GM19397 (cell line): Measurements from ENCODE around the gene AP2M1.
"Not testable (repeated sequence)": the region's sequence is repeated elsewhere in the genome, so short reads cannot be mapped to it uniquely, and the experiment has no call there.

Experiments used
- ATAC-seq: cut with Tn5 transposase; IDR thresholded peaks from one replicate; pipeline ENCODE4 v1.9.1; 2021; ENCODE audit warnings: mild to moderate bottlenecking, moderate library complexity; ENCODE audit not compliant: unreplicated experiment

Gene AP2M1

DNA sequence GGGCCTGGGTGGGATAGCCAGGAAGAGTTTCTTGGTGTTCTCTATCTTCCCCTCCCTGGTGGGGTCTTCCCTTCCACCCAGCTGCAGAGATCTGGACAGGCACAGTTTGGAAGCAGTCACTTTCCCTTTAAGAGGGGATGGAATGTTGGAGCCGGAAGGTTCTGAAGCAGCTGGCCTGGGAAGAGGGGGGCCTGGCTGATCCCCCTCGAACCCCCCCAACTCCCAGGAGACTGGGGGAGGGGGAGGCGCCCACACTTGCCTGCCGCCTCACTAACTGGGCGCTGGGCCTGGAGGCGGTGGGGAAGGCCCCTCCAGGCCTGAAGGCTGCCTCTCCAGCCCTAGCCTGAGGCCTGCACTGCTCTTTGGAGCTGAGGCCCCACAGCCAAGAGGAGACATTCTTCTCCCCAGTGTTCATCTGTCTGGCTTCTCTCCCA, 18.1 kb upstream of the AP2M1 start:
- ATAC-seq = no peak

DNA sequence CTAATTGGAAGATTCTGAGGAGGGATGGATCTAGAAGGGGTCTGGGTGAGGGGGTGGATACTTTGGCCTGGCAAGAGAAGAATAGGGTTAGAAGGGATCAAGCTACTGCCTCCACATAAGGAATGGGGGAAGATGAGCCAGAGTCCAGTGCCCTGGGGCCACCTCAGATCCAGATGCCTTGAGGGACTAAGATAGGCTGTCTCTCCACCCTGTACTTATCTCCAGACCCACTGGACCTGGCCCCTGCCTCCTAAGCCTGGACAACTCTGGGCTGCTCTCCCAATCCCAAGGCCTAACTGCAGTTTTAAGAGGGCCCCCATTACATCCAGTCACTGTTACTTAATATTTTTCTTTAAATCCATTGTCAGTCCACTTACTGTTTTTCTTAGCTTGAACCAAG, 17.4 kb upstream of the AP2M1 start:
- no peak for ATAC-seq

DNA sequence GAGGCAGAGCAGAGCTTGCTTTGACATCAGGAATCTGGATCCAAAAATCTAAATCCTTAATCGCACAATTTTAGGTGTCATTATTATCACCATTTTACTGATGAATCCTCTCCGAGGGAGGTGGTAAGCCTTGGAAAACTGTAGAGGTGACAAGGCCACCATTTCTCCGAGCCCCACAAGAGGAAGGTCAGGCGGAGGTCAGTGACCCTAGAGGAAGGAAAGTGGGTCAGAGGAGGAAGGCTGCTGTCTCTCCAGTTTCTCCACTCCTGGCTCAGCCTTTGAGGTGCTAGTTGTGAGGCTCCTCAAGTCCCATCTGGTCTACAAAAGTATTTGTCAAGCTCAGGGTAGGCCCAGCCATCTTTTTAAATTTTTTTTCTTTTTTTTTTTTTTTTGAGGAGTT, 16.3 kb upstream of the AP2M1 start:
- no peak for ATAC-seq

DNA sequence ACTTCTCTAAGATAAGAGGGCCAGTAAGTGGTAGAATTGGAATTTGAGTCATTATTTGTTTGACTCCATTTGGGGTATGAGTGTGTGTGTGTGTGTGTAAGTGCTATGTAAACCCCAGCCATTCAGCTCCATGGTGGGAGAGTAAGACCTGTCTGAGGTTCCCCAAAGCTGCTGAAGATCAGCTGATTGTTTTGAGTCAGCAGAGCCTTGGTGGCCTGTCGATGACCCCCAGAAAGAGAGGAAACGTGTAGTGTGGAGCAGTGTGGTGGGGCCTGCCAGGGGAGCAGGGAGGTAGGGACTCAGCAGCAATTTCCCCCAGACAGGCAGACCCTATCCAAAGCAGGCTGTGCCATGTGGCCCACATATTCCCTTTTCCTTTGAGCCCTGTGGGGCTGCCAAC, 14.2 kb upstream of the AP2M1 start:
- no peak for ATAC-seq

DNA sequence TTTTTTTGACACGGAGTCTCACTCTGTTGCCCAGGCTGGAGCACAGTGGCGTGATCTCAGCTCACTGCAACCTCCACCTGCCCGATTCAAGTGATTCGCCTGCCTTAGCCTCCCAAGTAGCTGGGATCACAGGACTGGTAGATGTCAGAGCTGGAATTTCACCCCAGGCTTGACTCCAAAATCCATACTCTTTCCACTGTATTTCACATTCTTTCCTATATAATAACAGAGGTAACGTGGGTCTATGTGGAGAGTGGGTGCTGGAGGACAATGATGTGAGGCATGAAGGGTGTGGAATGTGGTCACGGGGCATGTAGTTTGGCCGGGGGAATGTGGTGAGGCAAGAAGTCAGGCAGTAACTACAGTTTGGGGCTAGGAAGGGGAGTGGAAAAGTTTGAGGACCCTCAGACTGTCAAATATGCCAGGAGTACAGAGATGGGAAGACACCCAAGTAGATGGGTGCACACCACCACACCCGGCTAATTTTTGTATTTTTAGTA, 12.0 kb upstream of the AP2M1 start:
- not testable (repeated sequence) for ATAC-seq

DNA sequence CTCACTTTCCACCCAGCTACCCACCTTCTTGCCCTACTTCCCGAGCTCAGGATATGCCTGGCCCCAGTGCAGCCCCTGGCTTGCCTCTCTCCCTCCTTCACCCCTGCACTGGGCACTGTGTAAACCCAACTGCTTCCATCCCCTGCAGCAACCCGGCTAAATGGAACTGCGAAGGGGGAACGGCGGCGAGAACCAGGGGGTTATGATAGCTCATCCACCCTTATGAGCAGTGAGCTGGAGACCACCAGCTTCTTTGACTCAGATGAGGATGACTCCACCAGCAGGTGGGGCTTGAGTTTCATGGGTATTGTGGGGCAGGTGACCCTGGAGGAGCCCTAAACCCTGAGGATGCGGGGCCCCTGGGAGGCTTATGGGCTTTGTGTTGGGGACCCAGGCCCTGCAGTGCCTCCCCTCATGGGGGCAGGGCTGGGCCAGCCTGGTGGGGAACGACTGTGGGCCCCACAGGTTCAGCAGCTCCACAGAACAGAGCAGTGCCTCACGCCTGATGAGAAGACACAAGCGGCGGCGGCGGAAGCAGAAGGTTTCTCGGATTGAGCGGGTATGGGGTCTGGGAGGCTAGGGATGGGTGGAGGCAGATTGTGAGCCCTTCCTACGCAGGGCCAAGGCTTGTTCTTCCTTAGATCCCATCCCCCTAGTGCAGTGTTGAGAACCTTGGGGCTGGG, 9.9 kb upstream of the AP2M1 start:
- ATAC-seq = no peak

DNA sequence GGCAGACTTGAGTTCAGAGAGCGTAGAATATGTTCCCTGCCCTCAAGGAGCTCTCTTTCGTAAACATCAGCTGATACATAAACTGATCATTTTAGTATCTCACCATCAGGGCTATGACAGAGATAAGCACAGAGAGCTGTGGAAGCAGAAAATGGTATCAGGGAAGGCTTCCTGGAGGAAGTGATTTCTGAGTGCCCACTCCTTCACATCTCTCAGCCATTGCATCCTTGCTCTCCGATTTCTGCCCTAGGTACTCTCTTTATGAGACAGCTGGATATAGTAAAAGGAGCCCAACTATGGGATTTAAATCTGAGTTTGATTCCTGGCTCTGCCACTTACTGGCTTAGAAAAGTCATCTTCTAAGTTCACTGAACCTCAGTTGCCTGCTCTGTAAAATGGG, 9.1 kb upstream of the AP2M1 start:
- no peak for ATAC-seq

DNA sequence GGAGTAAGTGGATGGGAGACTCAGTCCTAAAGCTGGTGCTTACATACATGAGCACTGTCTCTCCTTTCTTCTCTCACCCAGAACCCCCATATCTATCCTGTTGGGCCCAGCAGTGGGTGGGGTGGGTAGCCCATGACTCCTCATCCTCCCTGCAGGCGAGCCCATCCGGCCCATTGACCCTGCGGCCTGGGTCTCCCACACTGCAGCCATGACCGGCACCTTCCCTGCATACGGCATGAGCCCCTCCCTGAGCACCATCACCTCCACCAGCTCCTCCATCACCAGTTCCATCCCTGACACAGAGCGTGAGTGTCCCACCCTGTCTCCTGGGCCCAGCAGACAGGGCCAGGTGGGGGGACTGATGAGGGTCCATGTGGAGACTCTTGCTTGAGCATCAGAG, 8.0 kb upstream of the AP2M1 start:
- no peak for ATAC-seq

DNA sequence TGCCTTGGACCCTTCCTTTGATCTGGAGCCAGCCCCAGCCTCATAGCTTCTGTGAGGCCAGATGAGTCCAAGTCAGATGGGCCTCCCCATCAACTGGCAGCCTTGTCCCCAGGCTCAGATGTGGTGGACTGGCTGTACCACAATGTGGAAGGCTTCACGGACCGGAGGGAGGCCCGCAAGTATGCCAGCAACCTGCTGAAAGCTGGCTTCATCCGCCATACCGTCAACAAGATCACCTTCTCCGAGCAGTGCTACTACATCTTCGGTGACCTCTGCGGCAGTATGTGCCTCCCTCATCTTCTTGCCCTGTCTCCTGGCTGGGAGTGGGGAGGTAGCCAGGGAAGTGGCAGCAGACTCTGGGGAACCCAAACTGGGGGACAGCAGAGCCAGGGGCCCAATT, 6.9 kb upstream of the AP2M1 start:
- ATAC-seq = no peak

DNA sequence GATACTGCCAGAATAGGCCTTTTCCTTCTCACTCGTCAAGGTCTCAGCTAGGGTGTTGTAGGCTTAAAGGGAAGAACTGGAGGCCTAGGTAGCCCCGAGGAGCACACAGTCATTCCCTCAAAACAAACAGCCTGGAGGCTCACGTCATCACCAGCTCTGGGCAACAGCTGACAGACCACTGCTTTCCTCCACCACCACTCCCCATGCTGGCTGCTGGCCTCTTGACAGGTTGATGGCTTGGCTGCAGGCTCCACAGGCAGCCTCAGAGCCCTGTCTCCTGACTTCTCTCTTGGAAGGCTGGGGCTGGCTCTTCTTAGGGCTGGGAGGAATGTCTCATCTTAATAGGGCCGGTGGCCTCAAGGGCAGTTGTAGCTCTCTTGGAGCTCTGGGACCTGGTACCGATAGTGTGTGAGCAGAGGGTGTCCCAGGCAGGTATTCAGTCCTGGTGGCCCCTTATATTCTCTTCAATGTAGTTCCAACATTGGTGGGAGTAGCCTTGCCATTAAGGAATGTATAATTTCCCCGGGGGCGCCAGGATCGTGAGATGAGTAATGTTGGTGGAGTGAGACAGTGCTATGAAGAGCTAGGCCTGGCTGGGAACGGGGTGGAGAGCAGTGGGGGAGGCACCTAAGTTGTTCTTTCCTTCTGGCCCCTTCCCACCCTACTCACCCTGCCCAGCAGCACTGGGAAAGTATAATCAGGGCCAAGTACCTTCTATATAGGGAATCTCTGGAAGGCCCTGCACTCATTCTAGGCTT, 6.1 kb upstream of the AP2M1 start:
- ATAC-seq = no peak

DNA sequence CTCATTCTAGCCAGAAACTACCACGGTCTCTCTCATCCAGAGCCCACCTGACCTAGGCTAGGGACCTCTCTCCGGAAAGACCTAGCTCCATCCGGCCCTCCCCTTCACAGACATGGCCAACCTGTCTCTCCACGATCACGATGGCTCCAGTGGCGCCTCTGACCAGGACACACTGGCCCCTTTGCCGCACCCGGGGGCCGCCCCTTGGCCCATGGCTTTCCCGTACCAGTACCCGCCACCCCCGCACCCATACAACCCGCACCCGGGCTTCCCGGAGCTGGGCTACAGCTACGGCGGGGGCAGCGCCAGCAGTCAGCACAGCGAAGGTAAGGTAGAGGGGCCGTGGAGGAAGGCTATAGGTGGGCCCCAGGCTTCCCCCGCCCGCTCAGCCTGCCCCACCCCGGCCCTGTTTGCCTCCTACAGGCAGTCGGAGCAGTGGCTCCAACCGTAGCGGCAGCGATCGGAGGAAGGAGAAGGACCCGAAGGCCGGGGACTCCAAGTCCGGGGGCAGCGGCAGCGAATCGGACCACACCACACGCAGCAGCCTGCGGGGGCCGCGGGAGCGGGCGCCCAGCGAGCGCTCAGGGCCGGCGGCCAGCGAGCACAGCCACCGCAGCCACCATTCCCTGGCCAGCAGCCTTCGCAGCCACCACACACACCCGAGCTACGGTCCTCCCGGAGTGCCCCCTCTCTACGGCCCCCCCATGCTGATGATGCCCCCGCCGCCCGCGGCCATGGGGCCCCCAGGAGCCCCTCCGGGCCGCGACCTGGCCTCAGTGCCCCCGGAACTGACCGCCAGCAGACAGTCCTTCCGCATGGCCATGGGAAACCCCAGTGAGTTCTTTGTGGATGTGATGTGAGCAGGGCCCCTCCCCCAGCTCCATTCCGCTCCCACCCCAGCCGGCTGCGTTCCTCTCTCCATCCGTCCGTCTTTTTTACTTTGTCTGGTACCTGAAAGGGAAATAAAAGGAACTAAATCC, 4.5 kb upstream of the AP2M1 start:
- no peak for ATAC-seq

DNA sequence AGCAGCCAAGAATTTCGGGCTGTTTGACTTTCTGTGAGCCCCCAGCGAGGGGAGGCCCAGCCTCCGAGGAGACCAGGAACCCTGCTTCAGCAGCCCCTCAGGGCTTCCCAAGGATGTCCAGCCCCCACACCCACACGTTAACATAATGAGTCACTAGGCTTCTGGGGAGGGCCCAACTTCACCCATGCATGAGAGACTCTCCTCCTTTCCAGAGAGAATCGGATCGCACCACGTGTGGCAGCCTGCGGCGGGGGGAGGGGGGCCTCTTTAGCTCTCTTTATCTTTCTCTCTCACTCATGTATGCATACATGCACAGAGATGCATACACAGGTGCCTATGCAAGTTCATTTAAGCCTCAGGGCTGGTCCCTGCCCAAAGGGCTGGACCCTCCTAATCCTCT, 3.1 kb upstream of the AP2M1 start:
- no peak for ATAC-seq

DNA sequence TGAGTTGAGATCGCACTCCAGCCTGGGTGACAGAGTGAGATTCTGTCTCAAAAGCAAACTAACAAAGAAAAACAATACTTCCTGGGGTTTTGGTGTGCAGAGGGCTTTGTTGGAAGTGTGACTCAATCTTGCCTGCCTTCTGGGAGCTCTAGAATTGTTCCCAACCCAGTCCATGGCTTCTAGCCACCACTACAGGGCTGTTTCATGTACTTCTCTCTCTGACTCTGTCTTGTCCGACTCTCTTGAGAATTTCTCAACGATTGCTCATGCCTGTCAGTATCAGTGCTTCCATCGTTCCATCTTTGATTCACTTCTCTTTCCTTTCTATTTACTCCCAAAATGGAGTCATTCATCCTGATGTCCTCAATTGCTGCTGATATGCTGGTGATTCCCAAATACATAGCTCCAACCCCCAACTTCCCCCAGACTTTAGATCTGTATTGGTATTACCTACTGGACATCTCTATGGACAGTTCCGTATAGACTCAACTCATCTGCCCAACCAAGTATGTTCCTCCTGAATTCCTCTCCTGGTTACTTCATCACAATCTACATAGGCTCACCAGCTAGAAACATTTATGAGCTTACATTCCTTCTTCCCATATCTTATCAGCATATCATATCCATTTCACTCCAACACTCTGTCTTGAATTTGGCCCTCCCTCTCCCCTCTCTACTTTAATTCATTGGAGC, 1.8 kb upstream of the AP2M1 start:
- no peak for ATAC-seq

DNA sequence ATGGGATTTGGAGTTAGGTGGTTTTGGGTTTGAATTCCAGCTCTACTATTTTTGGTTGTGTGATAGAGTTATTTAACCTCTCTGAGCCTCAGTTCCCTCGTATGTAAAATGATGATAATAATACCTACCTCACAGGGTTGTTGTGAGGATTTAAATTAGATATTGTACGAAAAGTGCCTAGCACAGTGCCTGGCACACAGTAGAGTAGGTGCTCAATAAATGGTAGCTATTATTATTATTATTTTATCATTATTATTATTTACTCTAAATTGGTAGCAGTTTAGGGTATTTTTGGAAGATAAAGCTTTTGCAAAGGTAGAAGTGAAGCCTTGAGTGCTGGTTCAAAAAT, 1.3 kb upstream of the AP2M1 start:
- ATAC-seq = no peak

DNA sequence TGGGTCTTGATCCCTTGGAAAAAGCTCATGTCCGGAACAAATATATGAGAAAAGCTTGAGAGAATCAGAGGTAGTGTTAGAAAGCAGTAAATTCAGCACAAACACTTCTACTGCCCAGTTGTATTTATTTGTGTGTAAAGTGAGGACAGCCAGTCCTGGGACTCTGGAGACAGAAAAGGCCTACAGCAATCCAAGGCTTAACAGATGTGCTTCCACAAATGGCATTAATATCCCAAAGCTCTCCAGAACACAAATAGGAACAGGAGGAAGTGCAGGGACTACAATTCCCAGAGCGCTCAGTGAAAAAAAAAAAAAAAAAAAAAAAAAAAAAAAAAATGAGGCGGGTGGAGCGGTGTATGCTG, 390 bp upstream of the AP2M1 start:
- no peak for ATAC-seq

DNA sequence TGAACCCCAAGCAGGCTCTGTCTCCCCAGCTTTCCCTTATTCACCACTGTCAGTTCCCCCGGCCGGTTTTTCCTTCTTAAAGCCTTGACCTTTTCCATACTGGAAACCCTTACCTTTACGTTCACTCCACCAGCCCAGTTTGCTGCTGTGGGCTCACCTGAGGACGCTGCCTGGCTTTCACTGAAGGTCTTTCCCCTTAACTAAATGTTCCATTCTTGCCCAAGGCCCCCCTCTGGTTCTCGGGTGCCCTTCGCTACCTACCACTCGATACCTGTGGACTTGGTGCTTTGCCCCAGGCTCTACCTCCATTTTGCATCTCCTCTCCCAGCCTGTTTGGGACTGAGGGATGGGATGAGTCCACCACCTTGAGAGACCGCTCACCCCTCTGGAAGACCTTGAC, 851 bp downstream of the AP2M1 start:
- ATAC-seq = no peak

DNA sequence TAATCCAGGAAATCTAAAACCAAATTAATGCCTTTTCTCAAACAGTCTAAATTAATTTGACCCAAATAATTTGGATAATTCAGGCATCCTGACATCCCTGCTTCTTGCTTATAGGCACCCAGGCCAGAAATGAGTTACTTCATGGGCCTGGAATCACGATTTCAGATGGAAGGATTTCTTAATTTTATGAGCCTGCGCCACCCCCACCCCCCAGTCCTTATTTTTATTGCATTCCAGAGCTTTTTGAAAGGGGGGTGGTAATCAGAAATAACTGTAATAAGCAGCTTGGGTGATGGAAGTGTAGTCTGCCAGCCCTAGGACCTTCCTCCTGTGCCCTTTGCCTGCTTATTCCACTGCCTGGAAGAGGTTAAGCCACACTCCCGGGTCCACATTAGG, 1.3 kb downstream of the AP2M1 start:
- no peak for ATAC-seq

DNA sequence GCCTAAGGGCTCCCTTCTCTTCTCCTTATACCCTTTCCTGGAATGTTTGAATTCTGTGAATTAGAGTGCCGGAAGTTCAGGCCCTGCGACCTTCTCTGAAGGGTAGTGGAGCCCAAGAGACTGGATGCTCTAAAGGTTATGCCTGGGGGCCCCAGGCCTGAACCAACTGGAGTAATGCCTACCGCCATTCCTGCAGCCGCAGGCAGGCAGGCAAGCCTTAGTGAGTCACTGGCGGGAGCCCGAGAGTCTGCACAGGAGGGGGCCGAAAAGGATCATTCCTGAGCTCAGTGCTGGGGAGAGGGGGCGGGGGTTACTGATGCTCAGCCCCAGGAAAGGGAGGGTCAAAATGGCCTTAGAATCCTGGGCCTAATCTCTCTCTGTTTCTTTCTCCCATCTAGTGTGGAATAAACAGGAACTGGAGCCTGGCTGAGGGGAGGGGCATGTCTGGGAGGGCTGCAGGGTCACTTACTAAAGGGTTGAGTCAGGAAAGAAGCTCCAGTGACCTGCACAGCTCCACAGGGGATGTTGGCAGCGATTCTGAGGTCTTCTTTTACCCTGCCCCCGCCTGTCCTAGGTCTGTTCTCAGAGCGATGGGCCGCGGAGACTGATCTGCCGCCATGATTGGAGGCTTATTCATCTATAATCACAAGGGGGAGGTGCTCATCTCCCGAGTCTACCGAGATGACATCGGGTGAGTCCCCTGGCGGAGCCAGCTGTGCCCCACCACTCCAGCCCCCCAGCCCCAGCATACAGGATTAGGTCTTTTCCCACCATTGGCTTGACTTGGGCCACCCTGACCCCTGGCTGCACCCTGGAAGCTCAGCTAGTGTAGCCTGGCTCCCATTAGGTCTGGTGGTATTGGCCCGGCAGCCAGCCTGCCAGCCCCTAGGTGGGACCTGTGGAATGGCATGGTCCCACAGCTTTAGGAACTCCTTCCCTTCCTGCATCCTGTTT, 2.0 kb downstream of the AP2M1 start:
- ATAC-seq = no peak

DNA sequence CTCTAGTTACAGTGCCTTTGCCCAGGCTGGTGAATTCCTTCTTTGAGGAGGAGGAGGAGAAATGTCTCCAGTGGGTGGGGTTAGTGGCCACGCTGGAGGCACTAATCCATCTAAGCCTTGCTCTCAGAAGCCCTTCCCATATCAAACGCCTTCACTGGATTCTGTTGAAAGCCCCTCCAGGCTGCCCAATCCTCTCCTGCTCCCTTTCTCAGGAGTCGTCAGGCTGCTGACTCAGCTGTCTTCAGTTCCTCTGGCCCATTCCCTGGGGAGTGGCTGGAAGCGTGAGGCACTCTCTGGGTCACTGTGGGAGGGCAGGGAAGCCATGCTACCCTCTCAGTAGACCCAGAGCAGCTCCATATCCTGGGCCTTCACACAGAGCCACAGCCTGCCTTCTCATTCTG, 2.7 kb downstream of the AP2M1 start:
- ATAC-seq = no peak

DNA sequence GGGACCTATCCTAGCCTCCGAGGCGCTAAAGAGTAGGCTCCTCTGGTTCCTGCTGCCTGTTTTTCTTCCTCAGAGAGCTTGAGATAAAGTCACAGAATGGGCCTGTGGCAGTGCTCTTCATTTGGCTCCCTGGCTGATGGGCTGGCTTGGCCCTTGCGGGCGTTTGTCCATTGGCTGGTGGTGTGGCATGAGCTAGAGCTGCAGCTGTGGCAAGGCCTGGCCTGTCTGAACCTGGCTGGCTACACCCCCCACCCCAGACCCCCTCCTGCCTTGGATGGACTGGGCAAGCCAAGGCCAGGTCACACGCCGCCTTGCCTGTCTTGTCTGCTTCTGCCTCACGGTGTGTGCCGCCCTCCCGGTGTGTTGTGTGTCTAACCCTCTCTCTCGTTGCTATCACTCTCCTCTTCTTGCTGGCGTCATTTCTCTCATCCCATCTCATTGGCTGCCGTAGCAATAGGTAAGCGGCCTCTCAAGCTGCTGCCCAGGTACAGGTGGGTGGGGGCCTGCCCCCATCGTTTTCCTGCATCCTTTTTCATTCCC, 3.2 kb downstream of the AP2M1 start:
- no peak for ATAC-seq
